HepG2 (cell line): ENCODE data around the gene ELAC1.

Source experiments
- ATF3 ChIP-seq: sonication (generic); formaldehyde crosslinking; IDR thresholded peaks from 2 replicates; pipeline ENCODE4 v1.4.0; 2020; ENCODE audit warnings: missing genetic modification reagents
- CAMTA2 ChIP-seq: sonication (generic); formaldehyde crosslinking; IDR thresholded peaks from 2 replicates; pipeline ENCODE4 v1.4.0; 2020; ENCODE audit warnings: mild to moderate bottlenecking, missing genetic modification reagents, borderline replicate concordance
- CBFB ChIP-seq: sonication (generic); formaldehyde crosslinking; IDR thresholded peaks from 2 replicates; pipeline ENCODE4 v1.4.0; 2020; ENCODE audit warnings: missing genetic modification reagents
- CTCF ChIP-seq: sonication (generic); formaldehyde crosslinking; IDR thresholded peaks from 2 replicates; pipeline ENCODE4 v1.5.0; 2020; ENCODE audit warnings: mild to moderate bottlenecking, missing genetic modification reagents, moderate library complexity
- KDM3A ChIP-seq: IDR thresholded peaks from 2 replicates; pipeline ENCODE4 v1.6.1; 2018; ENCODE audit warnings: low read depth, missing compliant biosample characterization
- RNF2 ChIP-seq: fragments of 450-650 bp; conservative IDR thresholded peaks from 2 replicates; pipeline ENCODE4 v1.6.1; 2016; ENCODE audit warnings: low read depth
- TERF1 ChIP-seq: sonication (generic); formaldehyde crosslinking; IDR thresholded peaks from 2 replicates; pipeline ENCODE4 v1.8.0; 2022; ENCODE audit warnings: mild to moderate bottlenecking, missing genetic modification reagents, moderate library complexity

GRCh38 chr18:50969448-50969847, 1.6 kb downstream of the ELAC1 start:
- no peak for TF ChIP-seq RNF2
- TF ChIP-seq TERF1 (CRISPR knock-in tag) = no peak
- no peak for TF ChIP-seq CAMTA2
- no peak for TF ChIP-seq CBFB (CRISPR knock-in tag)
- TF ChIP-seq CTCF (CRISPR knock-in tag) = no peak
- no peak for TF ChIP-seq KDM3A
- TF ChIP-seq ATF3 = no peak
